GM12891 (cell line): ENCODE data around the gene TNS1.

Experiments used
- PAX5 ChIP-seq: IDR thresholded peaks from 2 replicates; pipeline ENCODE4 v1.6.1; 2011; ENCODE audit warnings: low read length, moderate library complexity, mild to moderate bottlenecking; ENCODE audit not compliant: insufficient read depth, severe bottlenecking
- POLR2A ChIP-seq: IDR thresholded peaks from 2 replicates; pipeline ENCODE4 v1.6.1; 2011; ENCODE audit warnings: low read depth, low read length, control low read depth
- POLR2AphosphoS5 ChIP-seq: IDR thresholded peaks from 2 replicates; pipeline ENCODE4 v1.6.1; 2011; ENCODE audit warnings: low read depth, low read length, control low read depth
- POU2F2 ChIP-seq: IDR thresholded peaks from 2 replicates; pipeline ENCODE4 v1.6.1; 2011; ENCODE audit warnings: low read depth, mild to moderate bottlenecking, control low read depth, low read length, moderate library complexity
- SPI1 ChIP-seq: IDR thresholded peaks from 2 replicates; pipeline ENCODE4 v1.6.1; 2011; ENCODE audit warnings: low read depth, low read length, control low read depth
- TAF1 ChIP-seq: IDR thresholded peaks from 2 replicates; pipeline ENCODE4 v1.6.1; 2011; ENCODE audit warnings: low read depth, low read length, control low read depth

GRCh38 chr2:217792626-217793527, 209.9 kb downstream of the TNS1 start:
- no peak for TF ChIP-seq POLR2AphosphoS5
- no peak for TF ChIP-seq TAF1
- TF ChIP-seq POLR2A = no peak
- no peak for TF ChIP-seq SPI1
- TF ChIP-seq POU2F2 = no peak
- TF ChIP-seq PAX5 = no peak
